ENCODE data around the gene BNIP1.
"Not testable (repeated sequence)": the region's sequence is repeated elsewhere in the genome, so short reads cannot be mapped to it uniquely, and the experiment has no call there.

BNIP1 gene

DNA sequence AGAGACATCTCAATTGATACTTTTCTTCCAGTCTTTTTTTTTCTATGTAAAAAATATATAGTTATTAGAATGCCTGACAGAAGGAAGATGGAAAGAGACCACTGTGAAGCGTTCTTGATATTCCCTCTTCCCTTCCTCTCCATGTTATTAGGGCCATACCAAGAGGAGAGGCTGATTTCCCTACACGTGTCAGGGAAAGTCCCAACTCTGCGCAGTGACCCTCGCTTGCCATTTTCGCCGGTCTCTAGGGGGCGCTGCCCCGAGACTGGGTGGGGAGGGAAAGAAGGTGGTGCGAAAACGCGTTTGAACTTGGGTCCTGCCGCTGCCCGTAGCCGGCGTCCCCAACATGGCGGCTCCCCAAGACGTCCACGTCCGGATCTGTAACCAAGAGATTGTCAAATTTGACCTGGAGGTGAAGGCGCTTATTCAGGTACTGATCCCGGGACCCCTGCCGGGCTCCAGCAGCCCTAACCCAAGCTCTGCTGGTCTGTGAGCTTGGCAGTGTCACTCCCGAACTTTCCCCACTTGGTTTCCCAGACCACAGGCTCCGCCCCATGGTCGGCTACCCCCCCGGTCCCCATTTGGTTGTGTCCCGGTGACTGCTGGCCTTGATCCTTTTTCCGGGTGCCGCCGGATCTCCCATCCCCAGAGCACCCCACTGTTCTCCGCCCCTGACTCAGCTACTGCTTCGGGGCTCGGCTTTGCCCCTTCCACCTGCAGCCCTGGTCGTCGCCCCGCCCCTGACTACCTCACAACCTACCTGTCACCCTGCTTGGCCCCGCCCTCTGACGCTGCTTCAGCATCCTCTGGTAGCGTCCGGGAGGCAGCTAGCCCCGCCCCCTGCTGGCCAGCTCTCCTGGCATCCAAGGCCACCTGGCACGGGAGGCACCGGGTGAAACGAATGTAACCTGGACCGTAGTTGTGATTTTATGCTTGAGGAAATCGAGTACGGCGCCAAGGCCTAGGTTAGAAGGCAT is at the start of gene BNIP1:
TSS of gene BNIP1 (plus strand) at position 332 of the 977 bp plus-strand sequence. CDS start at position 347, 15 bp downstream.
- peak; percentile 95 for DNase-seq (ENCODE audit: low spot score)

DNA sequence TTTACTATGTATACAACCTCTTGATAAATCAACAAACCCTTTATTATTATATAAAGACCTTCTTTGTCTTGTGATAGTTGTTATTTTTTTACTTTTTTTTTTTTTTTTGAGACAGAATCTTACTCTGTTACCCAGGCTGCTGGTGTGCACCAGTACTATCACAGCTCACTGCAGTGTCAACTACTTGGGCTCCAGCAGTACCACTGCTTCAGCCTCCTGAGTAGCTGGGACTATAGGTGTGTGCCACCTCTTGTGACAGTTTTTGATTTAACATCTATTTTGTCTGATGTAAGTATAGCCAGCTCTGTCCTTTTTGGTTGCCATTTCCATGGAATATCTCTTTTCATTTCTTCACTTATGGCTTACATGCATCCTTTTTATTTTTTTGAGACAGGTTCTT is 45.5 kb upstream of the BNIP1 start:
- no peak for DNase-seq (ENCODE audit: low spot score)

- DNase-seq (ENCODE audit: low spot score), result no peak
These were observed 44.9 kb upstream of the BNIP1 start for GRCh38 chr5:173099461-173099860.

GRCh38 chr5:173101245-173101644 is 43.1 kb upstream of the BNIP1 start:
- DNase-seq (ENCODE audit: low spot score), result no peak

- no peak for DNase-seq (ENCODE audit: low spot score)
These were observed 40.9 kb upstream of the BNIP1 start for GRCh38 chr5:173103411-173103810.

- no peak for DNase-seq (ENCODE audit: low spot score)
These were observed 35.4 kb upstream of the BNIP1 start for GRCh38 chr5:173108914-173109313.

- DNase-seq (ENCODE audit: low spot score), result no peak
These were observed 29.8 kb upstream of the BNIP1 start for GRCh38 chr5:173114536-173114935.

- no peak for DNase-seq (ENCODE audit: low spot score)
These were observed 24.6 kb upstream of the BNIP1 start for GRCh38 chr5:173119719-173120118.

DNA sequence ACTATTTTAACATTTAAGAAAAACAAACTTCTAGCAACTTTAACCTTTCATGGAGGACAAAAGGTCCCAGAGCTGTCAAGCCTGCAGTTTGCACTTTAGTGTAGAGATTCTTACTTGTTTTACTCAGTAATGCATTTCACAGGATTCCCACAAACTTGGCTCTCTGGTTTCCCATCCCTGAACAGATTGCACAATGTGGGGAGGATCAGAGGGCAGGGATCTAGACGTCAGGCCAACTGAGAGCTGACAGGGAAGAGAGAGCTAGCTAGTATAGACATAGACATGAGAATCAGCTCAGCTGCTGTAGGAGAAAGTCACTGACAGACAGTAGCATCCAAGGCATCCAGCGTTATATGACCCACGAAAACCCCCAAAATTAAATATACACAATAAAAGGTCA is 20.9 kb upstream of the BNIP1 start:
- DNase-seq (ENCODE audit: low spot score), result no peak

DNA sequence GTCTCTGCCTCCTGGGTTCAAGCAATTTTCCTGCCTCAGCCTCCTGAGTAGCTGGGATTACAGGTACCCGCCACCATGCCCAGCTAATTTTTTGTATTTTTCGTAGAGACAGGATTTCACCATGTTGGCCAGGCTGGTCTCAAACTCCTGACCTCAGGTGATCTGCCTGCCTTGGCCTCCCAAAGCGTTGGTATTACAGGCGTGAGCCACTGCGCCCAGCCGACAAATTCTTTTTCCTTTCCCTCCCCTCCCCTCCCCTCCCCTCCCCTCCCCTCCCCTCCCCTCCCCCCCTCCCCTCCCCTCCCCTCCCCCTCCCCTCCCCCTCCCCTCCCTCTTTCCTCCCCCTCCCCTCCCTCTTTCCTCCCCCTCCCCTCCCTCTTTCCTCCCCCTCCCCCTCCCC is 12.2 kb upstream of the BNIP1 start:
- not testable (repeated sequence) for DNase-seq (ENCODE audit: low spot score)

DNA sequence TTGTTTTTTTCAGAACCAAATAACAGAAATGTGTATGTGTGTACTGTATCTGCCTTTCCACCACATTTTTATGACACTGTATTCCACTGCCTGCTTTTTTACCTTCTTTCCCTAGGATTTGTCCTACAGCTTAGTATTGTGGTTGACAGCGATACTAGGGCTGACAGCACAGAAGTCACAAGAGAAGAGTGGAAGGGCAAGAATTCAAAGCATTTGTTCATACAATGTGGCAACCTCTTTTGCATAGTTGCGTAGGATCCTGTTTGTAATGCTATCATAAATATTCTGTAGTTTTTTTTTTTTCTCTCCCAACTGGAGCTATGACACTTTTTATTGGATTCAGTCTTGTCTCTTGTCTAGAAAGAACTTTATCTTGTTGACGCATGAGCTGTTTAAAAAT is 5.6 kb upstream of the BNIP1 start:
- no peak for DNase-seq (ENCODE audit: low spot score)

DNA sequence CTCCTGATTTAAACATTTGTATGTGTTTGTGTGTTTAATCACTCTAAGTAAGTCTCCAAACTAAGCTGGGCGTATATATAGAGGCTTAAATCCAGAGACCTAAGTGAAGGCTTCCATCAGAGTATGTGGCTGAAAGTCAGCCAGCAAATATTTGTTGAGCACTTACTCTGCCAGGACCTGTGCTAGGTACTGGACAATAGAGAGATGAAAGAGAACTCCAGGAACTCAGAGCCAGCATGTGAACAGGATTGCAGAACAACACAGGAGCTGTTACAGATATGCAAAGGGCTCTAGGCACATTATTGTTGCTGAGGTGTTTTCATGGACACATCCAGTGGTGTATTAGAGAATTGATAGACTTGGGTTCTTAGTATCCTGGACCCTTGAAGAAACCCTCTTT is 4.7 kb upstream of the BNIP1 start:
- no peak for DNase-seq (ENCODE audit: low spot score)

GRCh38 chr5:173140769-173141168 is 3.6 kb upstream of the BNIP1 start:
- no peak for DNase-seq (ENCODE audit: low spot score)

DNA sequence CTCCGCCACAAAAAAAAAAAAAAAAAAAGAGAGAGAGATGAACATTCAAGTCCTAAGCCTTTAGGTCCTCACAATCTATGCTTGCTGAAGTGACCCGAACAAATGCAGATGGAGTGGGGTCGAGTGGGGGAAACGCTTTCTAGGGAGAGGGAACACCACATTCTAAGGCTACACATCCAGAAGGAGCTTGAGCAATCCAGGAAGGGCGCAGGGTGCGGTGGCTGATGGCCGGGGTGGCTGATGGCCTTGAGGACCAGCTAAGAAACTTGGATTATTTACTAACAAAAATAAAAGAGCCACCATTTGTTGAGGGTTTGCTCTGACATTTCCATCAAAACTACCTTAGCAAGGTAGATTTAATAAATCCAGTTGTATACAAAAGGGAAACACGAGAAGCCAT is 764 bp upstream of the BNIP1 start:
- no peak for DNase-seq (ENCODE audit: low spot score)

- no peak for DNase-seq (ENCODE audit: low spot score)
These were observed 4.0 kb downstream of the BNIP1 start for GRCh38 chr5:173148354-173148753.

DNA sequence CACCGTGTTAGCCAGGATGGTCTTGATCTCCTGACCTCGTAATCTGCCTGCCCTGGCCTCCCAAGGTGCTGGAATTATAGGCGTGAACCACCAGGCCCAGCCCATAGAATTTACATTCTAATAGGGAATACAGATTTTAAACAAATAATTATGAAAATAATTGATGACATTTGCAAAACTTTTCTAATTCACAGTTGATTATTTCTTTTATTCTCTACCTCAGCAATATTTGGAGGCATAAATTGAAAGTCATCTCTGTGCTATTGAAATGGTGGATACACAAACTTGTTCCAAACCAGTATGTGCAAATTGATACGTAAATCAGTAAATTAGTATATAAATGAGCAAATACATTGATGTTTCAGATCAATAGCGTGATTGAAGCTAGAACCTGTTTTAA is 8.2 kb downstream of the BNIP1 start:
- no peak for DNase-seq (ENCODE audit: low spot score)

DNA sequence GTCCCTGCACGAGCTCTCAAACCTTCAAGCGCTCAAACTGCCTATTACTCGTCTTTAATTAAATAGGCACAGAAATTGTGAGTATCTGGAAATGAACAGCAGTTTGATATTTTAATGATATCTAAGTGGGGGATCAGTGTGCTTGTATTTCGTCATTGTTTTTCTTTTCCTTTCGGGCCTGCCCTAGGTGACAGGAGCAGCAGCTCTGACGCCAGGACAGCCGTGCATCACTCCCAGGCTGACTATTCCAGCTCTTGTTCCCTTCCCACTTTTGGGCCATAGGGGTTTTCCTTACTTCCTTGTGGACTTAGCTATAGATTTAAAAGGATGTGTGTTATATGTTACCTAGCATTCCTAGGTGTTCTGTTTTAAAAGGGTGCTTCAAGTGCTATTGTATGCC is 9.5 kb downstream of the BNIP1 start:
- DNase-seq (ENCODE audit: low spot score), result no peak

- DNase-seq (ENCODE audit: low spot score), result not testable (repeated sequence)
These were observed 10.3 kb downstream of the BNIP1 start for GRCh38 chr5:173154619-173155018.

- no peak for DNase-seq (ENCODE audit: low spot score)
These were observed 11.6 kb downstream of the BNIP1 start for GRCh38 chr5:173155912-173156311.

- DNase-seq (ENCODE audit: low spot score), result no peak
These were observed 14.0 kb downstream of the BNIP1 start for GRCh38 chr5:173158366-173158765.

DNA sequence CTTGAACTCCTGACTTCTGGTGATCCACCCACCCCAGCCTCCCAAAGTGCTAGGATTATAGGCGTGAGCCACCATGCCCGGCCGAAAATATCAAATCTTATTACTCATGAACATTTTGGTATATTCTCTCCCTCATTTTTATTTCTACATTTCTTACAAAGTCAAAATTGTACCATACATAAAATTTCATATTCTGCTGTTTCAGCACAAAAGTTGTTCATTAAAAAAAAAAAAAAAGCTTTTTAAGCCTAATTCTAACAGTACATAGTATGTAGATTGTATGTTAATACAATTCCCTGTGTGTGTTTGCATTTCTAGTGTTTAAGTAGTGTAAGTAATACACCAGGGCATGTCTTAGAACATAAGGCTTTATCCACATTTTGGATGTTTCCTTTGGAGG is 14.9 kb downstream of the BNIP1 start:
- DNase-seq (ENCODE audit: low spot score), result no peak

DNA sequence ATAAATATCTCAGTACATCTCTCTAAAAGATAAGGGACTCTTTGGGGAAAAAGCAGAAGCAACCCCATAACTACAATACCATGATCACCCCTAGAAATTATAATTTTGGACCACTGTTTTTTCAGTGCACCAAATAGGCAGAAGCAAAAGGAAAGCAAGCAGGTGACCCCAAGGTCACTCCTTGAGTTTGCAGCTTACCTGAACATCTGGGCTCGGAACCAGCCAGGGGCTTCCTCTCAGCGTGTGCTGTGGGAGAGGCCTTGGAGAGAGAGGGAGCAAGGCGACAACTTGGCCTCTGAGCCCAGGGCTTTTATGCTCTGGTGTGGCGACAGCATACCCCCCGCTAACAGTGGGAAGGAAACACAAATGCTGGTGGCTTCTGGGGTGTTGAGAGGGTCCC is 16.8 kb downstream of the BNIP1 start:
- no peak for DNase-seq (ENCODE audit: low spot score)

GRCh38 chr5:173163219-173163618 is 18.9 kb downstream of the BNIP1 start:
- DNase-seq (ENCODE audit: low spot score), result no peak
